ENCODE results near the gene MAP3K2. TPM values are rescaled to one million over a fixed set of nuclear protein-coding genes. Genes with fewer than 3 reads are reported as not detected.

Gene MAP3K2
- total and polyA plus RNA-seq, 10 of the 15 experiments (the other 5 are each of a cell fraction or from before 2014, with no cell fraction given): 2.7 to 39.6 (median 16.1) TPM

DNA sequence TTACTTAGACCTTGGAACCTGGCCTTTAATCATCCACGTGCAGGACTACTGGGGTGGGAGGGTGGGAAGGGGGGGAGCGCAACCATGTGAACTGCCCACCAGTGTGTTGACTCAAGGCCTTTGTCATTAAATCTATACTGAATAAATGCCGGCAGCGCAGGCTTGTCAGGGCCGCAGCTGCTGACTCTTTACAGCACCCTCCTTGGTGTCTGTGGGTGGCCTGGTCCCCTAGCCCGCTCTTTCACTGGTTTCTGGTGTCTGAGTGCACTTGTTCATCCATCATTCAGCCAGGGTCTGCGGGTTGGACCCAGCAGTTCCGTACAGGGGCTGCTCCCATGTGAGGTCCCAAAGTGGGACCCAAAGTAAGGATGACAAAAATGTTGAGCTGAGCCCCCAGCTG lies 11.5 kb downstream of the MAP3K2 start:
- in situ Hi-C loops (cut with MboI): loop anchor here (25.0 kb wide), 1 partner anchor 714 kb away; the partner anchor contains the start of gene GYPC
- peaks cover 44% of the 10 kb centered on the region for H3K79me2 ChIP-seq (ENCODE audit: control insufficient read depth, insufficient read depth, low read length)
- H3K4me1 ChIP-seq (ENCODE audit: control insufficient read depth, insufficient read depth, low read length): no peaks in the 10 kb centered on the region
- H2AFZ ChIP-seq (ENCODE audit: control insufficient read depth, low read depth, low read length): no peak overlapping the region
- WGBS (ENCODE audit: insufficient coverage, insufficient replicate concordance, low lambda C conversion rate, missing lambda C conversion rate): 100% methylated on average over 8 of the region's 8 CpGs
- peaks cover 6% of the 10 kb centered on the region for H3K9me3 ChIP-seq (replicated peaks; ENCODE audit: control insufficient read depth, insufficient read depth, low read length)
- ATAC-seq: no peak
- no peak overlapping the region for H3K27ac ChIP-seq (ENCODE audit: control insufficient read depth, insufficient read depth)
- H4K20me1 ChIP-seq (ENCODE audit: control insufficient read depth, insufficient read depth): no peaks in the 10 kb centered on the region
- H3K27me3 ChIP-seq (replicated peaks in 1 of 2; ENCODE audit: control insufficient read depth in 2 of 2, insufficient read depth in 2 of 2, low read length in 1 of 2): no peaks in the 10 kb centered on the region
- CTCF ChIA-PET: interaction anchor here (0.5 kb wide), 1 partner anchor 38 kb away, joined by 3 read pairs; no protein-coding TSS in a partner anchor
- peaks cover 0 to 3% of the 10 kb centered on the region in 2 experiments; a peak in 1 of 4 replicates for H3K36me3 ChIP-seq (ENCODE audit: control insufficient read depth in 2 of 2, insufficient read depth in 2 of 2, low read length in 1 of 2)
- intact Hi-C loops (cut with micrococcal nuclease; ENCODE audit: unreplicated experiment): no loop called here
- RAD21 ChIA-PET (ENCODE audit: unreplicated experiment): no interaction called here
- BruUV-seq (replicated peaks): no TSS peak
- POLR2A ChIA-PET: no interaction called here
- H3K4me2 ChIP-seq (ENCODE audit: control insufficient read depth, insufficient read depth): no peak overlapping the region
- SMC1A ChIA-PET (ENCODE audit: uncharacterized antibody, unreplicated experiment): no interaction called here
- FAIRE-seq: no peak
- TF ChIP-seq, protein P1, sequence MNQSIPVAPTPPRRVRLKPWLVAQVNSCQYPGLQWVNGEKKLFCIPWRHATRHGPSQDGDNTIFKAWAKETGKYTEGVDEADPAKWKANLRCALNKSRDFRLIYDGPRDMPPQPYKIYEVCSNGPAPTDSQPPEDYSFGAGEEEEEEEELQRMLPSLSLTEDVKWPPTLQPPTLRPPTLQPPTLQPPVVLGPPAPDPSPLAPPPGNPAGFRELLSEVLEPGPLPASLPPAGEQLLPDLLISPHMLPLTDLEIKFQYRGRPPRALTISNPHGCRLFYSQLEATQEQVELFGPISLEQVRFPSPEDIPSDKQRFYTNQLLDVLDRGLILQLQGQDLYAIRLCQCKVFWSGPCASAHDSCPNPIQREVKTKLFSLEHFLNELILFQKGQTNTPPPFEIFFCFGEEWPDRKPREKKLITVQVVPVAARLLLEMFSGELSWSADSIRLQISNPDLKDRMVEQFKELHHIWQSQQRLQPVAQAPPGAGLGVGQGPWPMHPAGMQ (IDR thresholded peaks at IDR 0.05; ENCODE audit: borderline replicate concordance): no peak
- TF ChIP-seq SREBF1 (IDR thresholded peaks at IDR 0.05; ENCODE audit: low read length) (no peak), SUPT20H (IDR thresholded peaks at IDR 0.05; ENCODE audit: borderline replicate concordance, control insufficient read depth, low read depth, low read length) (no peak), ZNF207 (IDR thresholded peaks at IDR 0.05; ENCODE audit: borderline replicate concordance) (no peak), ZBED1 (IDR thresholded peaks at IDR 0.05; ENCODE audit: borderline replicate concordance) (no peak), KDM1A (IDR thresholded peaks at IDR 0.05; ENCODE audit: borderline replicate concordance) (no peak), STAT1 (conservative IDR thresholded peaks at IDR 0.05) (no peak), LARP7 (IDR thresholded peaks at IDR 0.05) (no peak), ZNF622 (IDR thresholded peaks at IDR 0.05) (no peak)
- no peak overlapping the region for H3K4me3 ChIP-seq
- H3K9ac ChIP-seq (ENCODE audit: control insufficient read depth, insufficient read depth, low read length): no peak overlapping the region
- DNase-seq (ENCODE audit: low read depth, low spot score): no peak
